IMR-90 (cell line): Measurements from ENCODE around the gene TSPAN33. TPM values are rescaled to one million over a fixed set of nuclear protein-coding genes. Genes with fewer than 3 reads are reported as not detected.

Experiments used
- ATAC-seq: fragments of 200-7000 bp; cut with Tn5 transposase; 2 replicates; pipeline ENCODE4 v1.9.1; 2020; ENCODE audit warnings: low read depth, mild to moderate bottlenecking, moderate library complexity
- BruUV-seq: library from RNA; stranded (reverse); fragments of 400-500 nt; replicated peaks from 2 replicates; lab custom pipeline; 2021; lab: Mats Ljungman, UMichigan
- CTCF ChIA-PET: fragments of 300-600 bp; formaldehyde crosslinking; extraction: SDS; loops from one replicate; lab custom pipeline; 2021; ENCODE audit warnings: antibody characterized with exemption; lab: Yijun Ruan, JAX
- POLR2A ChIA-PET: fragments of 300-600 bp; sonication (Branson Sonifier 250); formaldehyde crosslinking; loops from one replicate; lab custom pipeline; 2022; ENCODE audit warnings: antibody characterized with exemption; ENCODE audit not compliant: unreplicated experiment; lab: Charles Lee
- DNase-seq: peaks from one replicate; pipeline ENCODE4 v3.0.0; 2013
- H2AFZ ChIP-seq: replicated peaks from 2 replicates; pipeline ENCODE3; 2013; ENCODE audit warnings: low read length, mild to moderate bottlenecking; ENCODE audit not compliant: poor library complexity
- H2AK5ac ChIP-seq: 2 replicates; pipeline ENCODE4 v1.6.1; 2013; ENCODE audit warnings: low read depth, low read length, inconsistent platforms
- H2AK9ac ChIP-seq: replicated peaks from 2 replicates; pipeline ENCODE3; 2013; ENCODE audit warnings: mild to moderate bottlenecking, low read depth, low read length, moderate library complexity; ENCODE audit not compliant: poor library complexity
- H2BK120ac ChIP-seq: 2 replicates; pipeline ENCODE4 v1.6.1; 2013; ENCODE audit warnings: low read depth, low read length, inconsistent platforms
- H2BK15ac ChIP-seq: 3 replicates; pipeline ENCODE4 v1.6.1; 2013; ENCODE audit warnings: low read depth, low read length, inconsistent platforms
- H2BK20ac ChIP-seq: 2 replicates; pipeline ENCODE4 v1.6.1; 2013; ENCODE audit warnings: low read depth, mild to moderate bottlenecking, inconsistent platforms, low read length, moderate library complexity
- H2BK5ac ChIP-seq: 2 replicates; pipeline ENCODE4 v1.6.1; 2013; ENCODE audit warnings: mild to moderate bottlenecking, low read depth, low read length, inconsistent platforms; ENCODE audit not compliant: poor library complexity, severe bottlenecking
- H3K14ac ChIP-seq: replicated peaks from 2 replicates; pipeline ENCODE4 v1.6.1; 2013; ENCODE audit warnings: low read depth, low read length, inconsistent platforms
- H3K18ac ChIP-seq: 2 replicates; pipeline ENCODE4 v1.6.1; 2013; ENCODE audit warnings: low read depth, low read length, control low read depth
- H3K23ac ChIP-seq: 2 replicates; pipeline ENCODE4 v1.6.1; 2013; ENCODE audit warnings: low read depth, low read length, inconsistent platforms
- H3K27ac ChIP-seq: 2 replicates; pipeline ENCODE4 v1.5.1; 2013; ENCODE audit warnings: mild to moderate bottlenecking, control low read depth, low read length; ENCODE audit not compliant: insufficient read depth
- H3K27me3 ChIP-seq: 2 replicates; pipeline ENCODE4 v1.6.1; 2013; ENCODE audit warnings: low read length; ENCODE audit not compliant: control insufficient read depth, insufficient read depth
- H3K36me3 ChIP-seq: 2 replicates; pipeline ENCODE4 v1.6.1; 2013; ENCODE audit warnings: low read length, mixed read lengths; ENCODE audit not compliant: control insufficient read depth, insufficient read depth
- H3K4ac ChIP-seq: 2 replicates; pipeline ENCODE4 v1.6.1; 2013; ENCODE audit warnings: low read depth, low read length, inconsistent platforms
- H3K4me1 ChIP-seq: 2 replicates; pipeline ENCODE4 v1.6.1; 2013; ENCODE audit warnings: low read length, mixed read lengths; ENCODE audit not compliant: control insufficient read depth, insufficient read depth
- H3K4me2 ChIP-seq: 2 replicates; pipeline ENCODE4 v1.6.1; 2013; ENCODE audit warnings: low read depth, mild to moderate bottlenecking, control low read depth, low read length, moderate library complexity
- H3K4me3 ChIP-seq: 2 replicates; pipeline ENCODE4 v1.5.1; 2013; ENCODE audit warnings: low read depth, mild to moderate bottlenecking, control low read depth, low read length, moderate library complexity; ENCODE audit not compliant: insufficient read depth
- H3K56ac ChIP-seq: 2 replicates; pipeline ENCODE4 v1.6.1; 2013; ENCODE audit warnings: low read length, inconsistent platforms; ENCODE audit not compliant: insufficient read depth; ENCODE audit errors: extremely low read depth
- H3K79me1 ChIP-seq, 2 experiments: 2 replicates each; pipeline ENCODE4 v1.6.1; 2013; ENCODE audit warnings: low read length in 2 of 2, inconsistent platforms in 1 of 2, low read depth in 1 of 2
- H3K9ac ChIP-seq: 2 replicates; pipeline ENCODE4 v1.6.1; 2013; ENCODE audit warnings: low read depth, low read length, control low read depth
- H3K9me1 ChIP-seq: 2 replicates; pipeline ENCODE4 v1.6.1; 2013; ENCODE audit warnings: low read length, inconsistent platforms; ENCODE audit not compliant: insufficient read depth
- H3K9me3 ChIP-seq: 2 replicates; pipeline ENCODE4 v1.6.1; 2013; ENCODE audit warnings: low read length; ENCODE audit not compliant: control insufficient read depth, insufficient read depth
- H4K20me1 ChIP-seq: 2 replicates; pipeline ENCODE4 v1.6.1; 2013; ENCODE audit warnings: low read length, inconsistent platforms; ENCODE audit not compliant: insufficient read depth
- H4K5ac ChIP-seq: 2 replicates; pipeline ENCODE4 v1.6.1; 2013; ENCODE audit warnings: mild to moderate bottlenecking, low read depth, low read length, control low read depth
- H4K8ac ChIP-seq, 2 experiments: 2 replicates each; pipeline ENCODE4 v1.6.1; 2013; ENCODE audit warnings: low read depth in 2 of 2, low read length in 2 of 2, control low read depth in 1 of 2, inconsistent platforms in 1 of 2
- H4K91ac ChIP-seq: 2 replicates; pipeline ENCODE4 v1.6.1; 2013; ENCODE audit warnings: low read depth, low read length, inconsistent platforms; ENCODE audit not compliant: insufficient read depth
- BHLHE40 ChIP-seq: fragments of 150-350 bp; IDR thresholded peaks from 2 replicates; pipeline ENCODE4 v1.6.1; 2016; ENCODE audit warnings: mild to moderate bottlenecking, low read depth, low read length
- CEBPB ChIP-seq: IDR thresholded peaks from 2 replicates; pipeline ENCODE4 v1.6.1; 2012; ENCODE audit warnings: low read depth, low read length, improper control_type of control experiment
- CHD1 ChIP-seq: IDR thresholded peaks from 2 replicates; pipeline ENCODE4 v1.6.1; 2012; ENCODE audit warnings: low read depth, low read length, improper control_type of control experiment
- CTCF ChIP-seq: conservative IDR thresholded peaks from 2 replicates; pipeline ENCODE4 v1.5.1; 2012; ENCODE audit warnings: mild to moderate bottlenecking, low read depth, low read length, improper control_type of control experiment
- ELK1 ChIP-seq: fragments of 150-350 bp; IDR thresholded peaks from 2 replicates; pipeline ENCODE4 v1.6.1; 2016; ENCODE audit warnings: low read depth, mild to moderate bottlenecking, low read length, moderate library complexity, borderline replicate concordance
- FOS ChIP-seq: fragments of 150-350 bp; IDR thresholded peaks from 2 replicates; pipeline ENCODE4 v1.6.1; 2016; ENCODE audit warnings: low read depth, low read length
- MAZ ChIP-seq: IDR thresholded peaks from 2 replicates; pipeline ENCODE4 v1.6.1; 2012; ENCODE audit warnings: low read depth, mild to moderate bottlenecking, low read length, improper control_type of control experiment, moderate library complexity, borderline replicate concordance
- RCOR1 ChIP-seq: IDR thresholded peaks from 2 replicates; pipeline ENCODE4 v1.6.1; 2012; ENCODE audit warnings: mild to moderate bottlenecking, low read length, improper control_type of control experiment; ENCODE audit not compliant: insufficient replicate concordance
- RFX5 ChIP-seq: IDR thresholded peaks from 2 replicates; pipeline ENCODE4 v1.8.0; 2012; ENCODE audit warnings: low read depth, mild to moderate bottlenecking, low read length, moderate library complexity
- SMC3 ChIP-seq: fragments of 150-350 bp; IDR thresholded peaks from 2 replicates; pipeline ENCODE4 v1.6.1; 2016; ENCODE audit warnings: low read depth, mild to moderate bottlenecking, antibody characterized with exemption, low read length, moderate library complexity
- USF2 ChIP-seq: fragments of 150-350 bp; IDR thresholded peaks from 2 replicates; pipeline ENCODE4 v1.6.1; 2017; ENCODE audit warnings: mild to moderate bottlenecking, antibody characterized with exemption, low read length, low read depth
- WGBS, 2 experiments: methylation state at CpG; one replicate each; pipeline versions ENCODE4 v1.1.5 to v1.1.7; 2013; ENCODE audit warnings: missing lambda C conversion rate in 2 of 2; ENCODE audit not compliant: insufficient read length in 1 of 2; ENCODE audit errors: extremely low coverage in 2 of 2; 5-methylcytosine and 5-hydroxymethylcytosine counted together
- dilution Hi-C: fragments of 300-500 bp; cut with HindIII; formaldehyde crosslinking; loops from one replicate; pipeline ENCODE4 v1.14.3; 2018; ENCODE audit warnings: low sequenced_read_pairs; ENCODE audit not compliant: unreplicated experiment
- in situ Hi-C: fragments of 300-500 bp; cut with MboI; formaldehyde crosslinking; loops from 3 replicates; pipeline ENCODE4 v1.14.3; 2019; ENCODE audit warnings: low sequenced_read_pairs, inconsistent platforms, mixed read lengths
- intact Hi-C: fragments of 100-400 bp; cut with micrococcal nuclease; formaldehyde crosslinking; loops from 2 replicates; pipeline ENCODE4 v1.10.0; 2022
- polyA plus RNA-seq, 3 experiments: library from polyadenylated mRNA; depleted of rRNA; stranded (reverse); fragments of >200 nt; gene quantifications; 2 replicates each; pipeline ENCODE4 v1.2.3, GENCODE V29; 2012; ENCODE audit warnings: low replicate concordance in 1 of 3
- total RNA-seq: library from RNA; depleted of rRNA; stranded (reverse); fragments of >200 nt; gene quantifications from 2 replicates; pipeline ENCODE4 v1.2.3, GENCODE V29; 2012

The TSPAN33 gene
- total and polyA plus RNA-seq, 2 of the 4 experiments (the other 2 are of a cell fraction), result 0.17 to 0.36 TPM

GRCh38 chr7:129176916-129177710 lies 32.6 kb downstream of the TSPAN33 start (continued):
- no peak for TF ChIP-seq RFX5

GRCh38 chr7:129184981-129185670 lies 40.6 kb downstream of the TSPAN33 start:
- no CpG with 5 or more reads among the region's 6 CpGs for WGBS, 2 experiments
- no peak for TF ChIP-seq MAZ
- no peak for TF ChIP-seq FOS
- no peak for TF ChIP-seq RCOR1
- no peak for TF ChIP-seq SMC3
- no peak for TF ChIP-seq CEBPB
- TF ChIP-seq CHD1, result no peak
- no peak for TF ChIP-seq CTCF
- TF ChIP-seq BHLHE40, result no peak
- no peak for TF ChIP-seq ELK1
- TF ChIP-seq USF2, result no peak

More at GRCh38 chr7:129184981-129185670, 40.6 kb downstream of the TSPAN33 start:
- Histone ChIP-seq H3K27ac (no peak overlapping the region), H4K5ac (no peak overlapping the region), H3K9me1 (no peaks in the 10 kb centered on the region), H3K23ac (no peak overlapping the region), H3K27me3 (peaks cover 15% of the 10 kb centered on the region), H3K79me1 (peaks cover 7 to 9% of the 10 kb centered on the region in 2 experiments; a peak in 2 of 4 replicates), H2BK5ac (no peak overlapping the region), H3K4me1 (peaks cover 2% of the 10 kb centered on the region), H3K4ac (no peak overlapping the region), H4K8ac (no peak overlapping the region), H3K9ac (no peak overlapping the region), H3K18ac (no peak overlapping the region), H2BK15ac (no peak overlapping the region), H3K4me2 (no peak overlapping the region), H3K4me3 (no peak overlapping the region), H4K91ac (no peak overlapping the region), H2BK120ac (no peak overlapping the region), H2BK20ac (no peak overlapping the region), H4K20me1 (peaks cover 6% of the 10 kb centered on the region; the same call in 1 of the 2 replicates), H3K14ac (no peak overlapping the region), H2AK5ac (no peak overlapping the region), H3K36me3 (no peaks in the 10 kb centered on the region), H3K56ac (no peak overlapping the region), H2AK9ac (no peak overlapping the region), H3K9me3 (no peaks in the 10 kb centered on the region), H2AFZ (no peak overlapping the region)
- CTCF ChIA-PET, result interaction anchor here (0.6 kb wide), 1 partner anchor 19 kb away, joined by 5 read pairs; no protein-coding TSS in a partner anchor
- in situ Hi-C loops (no loop called here), intact Hi-C loops (no loop called here), dilution Hi-C loops (no loop called here)
- no TSS peak for BruUV-seq
- no peak for DNase-seq
- ATAC-seq, result no peak
- POLR2A ChIA-PET, result no interaction called here
